WERI-Rb-1 (cell line): ENCODE measurements around the gene CENPU.

Experiments used
- DNase-seq: peaks from one replicate; pipeline ENCODE4 v3.0.0-alpha.2; 2020
- H3K27ac ChIP-seq: fragments of 250-450 bp; sonication (Bioruptor Pico); 2 replicates; pipeline ENCODE4 v1.5.1; 2020; ENCODE audit warnings: mild to moderate bottlenecking, moderate library complexity
- H3K27me3 ChIP-seq: fragments of 250-450 bp; sonication (Bioruptor Pico); 2 replicates; pipeline ENCODE4 v1.5.1; 2021; ENCODE audit warnings: mild to moderate bottlenecking, low read depth, moderate library complexity; ENCODE audit not compliant: insufficient read depth, severe bottlenecking
- H3K36me3 ChIP-seq: fragments of 250-450 bp; sonication (Bioruptor Pico); 2 replicates; pipeline ENCODE4 v1.5.1; 2020; ENCODE audit warnings: mild to moderate bottlenecking, moderate library complexity
- H3K4me3 ChIP-seq: 2 replicates; pipeline ENCODE4 v1.5.1; 2011; ENCODE audit warnings: low read depth, mild to moderate bottlenecking, control low read depth, low read length
- H3K9me3 ChIP-seq: fragments of 250-450 bp; sonication (Bioruptor Pico); 2 replicates; pipeline ENCODE4 v1.5.1; 2021; ENCODE audit warnings: mild to moderate bottlenecking, moderate library complexity; ENCODE audit not compliant: severe bottlenecking
- TF ChIP-seq, protein P1 (sequence below): IDR thresholded peaks from 2 replicates; pipeline ENCODE4 v1.5.1; 2011; ENCODE audit warnings: low read depth, mild to moderate bottlenecking, control low read depth, inconsistent platforms, low read length

The CENPU gene

DNA sequence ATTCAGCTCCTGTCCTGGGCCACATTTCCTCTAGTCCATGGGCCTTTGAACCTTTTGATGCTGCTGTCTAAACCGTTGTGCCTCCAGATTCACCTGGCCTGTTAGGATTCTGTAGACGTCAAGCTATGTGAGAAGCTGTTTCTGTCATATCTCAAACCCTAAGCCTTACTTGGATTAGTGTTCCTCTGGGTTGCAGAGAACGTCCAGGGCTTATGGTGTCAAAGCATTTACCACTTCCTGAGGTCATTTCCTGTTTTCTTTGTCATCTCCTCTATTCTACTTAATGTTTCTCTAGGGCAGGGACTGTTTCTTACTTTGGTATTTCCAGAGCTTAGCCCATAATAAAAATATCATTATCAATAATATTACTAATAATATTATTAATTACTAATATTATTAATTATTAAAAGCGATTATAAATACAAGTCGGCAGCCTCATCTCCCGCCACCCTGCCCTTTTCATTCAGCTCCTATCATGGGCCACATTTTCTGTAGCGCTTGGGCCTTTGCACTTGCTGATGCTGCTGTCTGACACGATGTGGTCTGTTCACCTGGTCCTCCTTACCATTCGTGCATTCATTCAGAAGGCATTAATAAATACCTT, 65.3 kb downstream of the CENPU start:
- Histone ChIP-seq H3K4me3 (no peak overlapping the region), H3K27ac (no peak overlapping the region), H3K9me3 (no peaks in the 10 kb centered on the region), H3K27me3 (no peaks in the 10 kb centered on the region), H3K36me3 (peaks cover 30% of the 10 kb centered on the region)
- DNase-seq, result no peak
- TF ChIP-seq, protein P1, sequence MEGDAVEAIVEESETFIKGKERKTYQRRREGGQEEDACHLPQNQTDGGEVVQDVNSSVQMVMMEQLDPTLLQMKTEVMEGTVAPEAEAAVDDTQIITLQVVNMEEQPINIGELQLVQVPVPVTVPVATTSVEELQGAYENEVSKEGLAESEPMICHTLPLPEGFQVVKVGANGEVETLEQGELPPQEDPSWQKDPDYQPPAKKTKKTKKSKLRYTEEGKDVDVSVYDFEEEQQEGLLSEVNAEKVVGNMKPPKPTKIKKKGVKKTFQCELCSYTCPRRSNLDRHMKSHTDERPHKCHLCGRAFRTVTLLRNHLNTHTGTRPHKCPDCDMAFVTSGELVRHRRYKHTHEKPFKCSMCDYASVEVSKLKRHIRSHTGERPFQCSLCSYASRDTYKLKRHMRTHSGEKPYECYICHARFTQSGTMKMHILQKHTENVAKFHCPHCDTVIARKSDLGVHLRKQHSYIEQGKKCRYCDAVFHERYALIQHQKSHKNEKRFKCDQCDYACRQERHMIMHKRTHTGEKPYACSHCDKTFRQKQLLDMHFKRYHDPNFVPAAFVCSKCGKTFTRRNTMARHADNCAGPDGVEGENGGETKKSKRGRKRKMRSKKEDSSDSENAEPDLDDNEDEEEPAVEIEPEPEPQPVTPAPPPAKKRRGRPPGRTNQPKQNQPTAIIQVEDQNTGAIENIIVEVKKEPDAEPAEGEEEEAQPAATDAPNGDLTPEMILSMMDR, result no peak

DNA sequence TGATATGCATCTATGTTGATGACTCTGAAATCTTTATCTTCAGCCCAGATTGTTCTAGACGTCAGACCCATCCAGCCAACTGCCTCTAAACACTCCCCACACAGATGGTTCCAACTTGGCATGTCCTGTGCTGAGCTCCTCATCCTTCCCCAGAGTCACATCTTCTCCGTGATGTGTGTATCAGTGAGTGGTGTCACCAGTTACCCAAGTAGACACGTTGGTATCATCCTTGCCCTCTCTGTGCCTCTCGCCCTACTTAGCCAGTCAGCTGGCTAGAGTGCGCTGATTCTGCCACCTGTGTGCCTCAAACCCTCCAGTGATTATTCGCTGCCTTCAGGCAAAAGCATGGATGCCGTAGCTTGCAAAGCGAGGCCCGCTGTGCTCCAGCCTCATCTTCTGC, 65.8 kb downstream of the CENPU start:
- DNase-seq, result no peak

DNA sequence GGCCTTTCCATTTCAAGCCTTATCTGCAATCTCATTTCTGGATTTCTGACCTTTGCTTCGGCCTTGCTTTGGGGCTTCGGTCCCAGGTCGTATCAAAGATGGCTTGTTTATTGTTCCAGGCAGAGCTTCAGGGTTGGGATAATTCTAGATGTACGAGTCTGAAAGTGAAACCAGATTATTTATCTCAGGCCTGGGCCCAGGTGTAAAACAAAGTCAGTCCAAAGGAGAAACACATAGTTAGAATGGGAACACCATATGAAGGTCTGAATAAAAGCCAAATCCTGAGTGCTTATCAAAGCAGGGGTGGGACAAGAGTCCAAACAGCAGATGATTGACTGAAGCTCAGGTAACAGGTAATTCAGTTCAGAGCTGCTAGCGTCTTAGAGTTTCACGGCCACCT, 67.2 kb downstream of the CENPU start:
- Histone ChIP-seq H3K36me3 (peaks cover 23% of the 10 kb centered on the region), H3K9me3 (no peaks in the 10 kb centered on the region), H3K27ac (no peak overlapping the region), H3K27me3 (no peaks in the 10 kb centered on the region), H3K4me3 (no peak overlapping the region)
- TF ChIP-seq, protein P1, result no peak
- DNase-seq, result no peak

More for the DNA sequence above, 65.8 kb downstream of the CENPU start:
- H3K9me3 ChIP-seq, result no peaks in the 10 kb centered on the region
- TF ChIP-seq, protein P1, result no peak
- H3K27ac ChIP-seq, result no peak overlapping the region
- no peak overlapping the region for H3K4me3 ChIP-seq
- no peaks in the 10 kb centered on the region for H3K27me3 ChIP-seq
- H3K36me3 ChIP-seq, result peaks cover 30% of the 10 kb centered on the region

DNA sequence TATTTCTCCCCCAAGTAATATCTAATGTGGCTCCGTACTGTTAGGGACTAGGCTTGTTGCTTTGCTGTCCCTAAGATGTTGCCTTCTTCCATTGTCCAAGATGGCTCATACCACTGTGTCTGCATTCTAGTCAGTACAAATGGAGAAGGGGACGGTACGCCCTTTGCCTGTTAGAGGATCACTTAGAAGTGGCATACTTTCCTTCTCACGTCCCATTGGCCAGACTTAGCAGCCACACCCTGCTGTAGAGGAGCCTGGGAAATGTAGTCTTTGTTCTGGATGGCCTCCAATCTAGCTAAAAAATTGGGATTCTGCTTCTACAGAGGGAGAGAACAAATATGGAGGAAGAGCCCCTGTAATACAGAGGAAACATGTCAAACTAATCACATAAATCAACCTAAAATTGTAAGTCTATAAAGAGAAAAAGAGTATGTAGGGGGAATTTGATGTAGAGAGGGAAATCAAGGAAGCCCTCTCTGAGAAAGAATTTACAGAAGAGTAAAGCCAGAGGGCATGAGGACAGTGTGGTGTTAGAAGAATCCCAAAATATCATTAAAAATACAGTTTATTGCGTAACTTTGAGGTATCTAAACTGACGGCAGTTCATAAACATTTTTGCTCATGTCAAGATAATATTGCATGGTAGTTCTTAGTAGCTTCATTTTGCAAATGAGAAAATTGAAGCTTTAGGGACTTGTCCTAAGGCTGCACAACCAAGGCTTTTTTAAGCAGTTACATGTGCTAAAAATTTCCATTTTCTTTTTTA, 69.3 kb downstream of the CENPU start:
- Histone ChIP-seq H3K9me3 (no peaks in the 10 kb centered on the region), H3K27me3 (no peaks in the 10 kb centered on the region), H3K4me3 (no peak overlapping the region), H3K36me3 (peaks cover 36% of the 10 kb centered on the region), H3K27ac (no peak overlapping the region)
- DNase-seq, result no peak
- TF ChIP-seq, protein P1, result no peak

DNA sequence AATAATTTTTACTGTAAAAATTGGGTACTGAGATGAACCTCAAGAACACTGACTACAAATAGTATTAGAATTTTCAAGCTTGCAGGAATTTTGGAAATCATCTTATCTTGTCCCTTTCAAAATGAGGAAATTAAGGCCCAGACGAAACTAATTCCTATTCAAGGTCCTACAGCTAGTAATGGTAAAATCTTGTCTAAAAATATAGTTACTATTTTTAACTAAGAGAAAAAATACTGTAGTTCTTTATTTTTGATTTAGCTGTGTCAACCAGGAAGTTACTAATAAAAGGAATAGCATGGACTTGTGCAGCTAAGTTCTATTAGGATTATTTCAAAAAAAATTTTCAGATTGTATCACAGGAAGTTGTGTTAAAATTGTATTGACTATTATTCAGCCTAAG, 71.7 kb downstream of the CENPU start:
- TF ChIP-seq, protein P1, result no peak
- Histone ChIP-seq H3K27ac (no peak overlapping the region), H3K4me3 (no peak overlapping the region), H3K27me3 (no peaks in the 10 kb centered on the region), H3K9me3 (no peaks in the 10 kb centered on the region), H3K36me3 (peaks cover 35% of the 10 kb centered on the region)
- no peak for DNase-seq
